Left ventricle myocardium inferior (tissue), 1 donor: ENCODE data around the gene HHIPL1. TPM values are rescaled to one million over a fixed set of nuclear protein-coding genes. Genes with fewer than 3 reads are reported as not detected.

Experiments used
- DNase-seq: peaks from one replicate; pipeline ENCODE4 v3.0.0-alpha.2; 2020
- H3K27ac ChIP-seq: fragments of 200-600 bp; replicated peaks from 2 replicates; pipeline ENCODE4 v1.8.0; 2021
- H3K27me3 ChIP-seq: fragments of 200-600 bp; 2 replicates; pipeline ENCODE4 v1.8.0; 2021; ENCODE audit warnings: low read depth
- H3K36me3 ChIP-seq: fragments of 200-600 bp; 2 replicates; pipeline ENCODE4 v1.8.0; 2021
- H3K4me1 ChIP-seq: fragments of 200-600 bp; 2 replicates; pipeline ENCODE4 v1.8.0; 2021
- H3K4me3 ChIP-seq: fragments of 200-600 bp; 2 replicates; pipeline ENCODE4 v1.8.0; 2021; ENCODE audit warnings: mild to moderate bottlenecking, moderate library complexity
- H3K9me3 ChIP-seq: fragments of 200-600 bp; replicated peaks from 2 replicates; pipeline ENCODE4 v1.8.0; 2021
- intact Hi-C: fragments of 100-400 bp; cut with micrococcal nuclease; formaldehyde crosslinking; loops from one replicate; pipeline ENCODE4 v1.11.0; 2022
- total RNA-seq: library from RNA; stranded (reverse); fragmentation: NEBNext Ultra II Directional; extraction: Animal tissue kit (Norgen Biotek cat#: 25700); gene quantifications from one replicate; pipeline ENCODE4 v1.2.1, GENCODE V29; 2021
- TF ChIP-seq, protein P1 (sequence below): fragments of 200-600 bp; IDR thresholded peaks from 2 replicates; pipeline ENCODE4 v1.8.0; 2021; ENCODE audit warnings: antibody characterized with exemption, mild to moderate bottlenecking, borderline replicate concordance
- donor health status: DM: no; HTN: yes; CAD: no; lungs with severe emphysema.

The HHIPL1 gene
- total RNA-seq, 1 donor from 2014 or later: 1.2 TPM

DNA sequence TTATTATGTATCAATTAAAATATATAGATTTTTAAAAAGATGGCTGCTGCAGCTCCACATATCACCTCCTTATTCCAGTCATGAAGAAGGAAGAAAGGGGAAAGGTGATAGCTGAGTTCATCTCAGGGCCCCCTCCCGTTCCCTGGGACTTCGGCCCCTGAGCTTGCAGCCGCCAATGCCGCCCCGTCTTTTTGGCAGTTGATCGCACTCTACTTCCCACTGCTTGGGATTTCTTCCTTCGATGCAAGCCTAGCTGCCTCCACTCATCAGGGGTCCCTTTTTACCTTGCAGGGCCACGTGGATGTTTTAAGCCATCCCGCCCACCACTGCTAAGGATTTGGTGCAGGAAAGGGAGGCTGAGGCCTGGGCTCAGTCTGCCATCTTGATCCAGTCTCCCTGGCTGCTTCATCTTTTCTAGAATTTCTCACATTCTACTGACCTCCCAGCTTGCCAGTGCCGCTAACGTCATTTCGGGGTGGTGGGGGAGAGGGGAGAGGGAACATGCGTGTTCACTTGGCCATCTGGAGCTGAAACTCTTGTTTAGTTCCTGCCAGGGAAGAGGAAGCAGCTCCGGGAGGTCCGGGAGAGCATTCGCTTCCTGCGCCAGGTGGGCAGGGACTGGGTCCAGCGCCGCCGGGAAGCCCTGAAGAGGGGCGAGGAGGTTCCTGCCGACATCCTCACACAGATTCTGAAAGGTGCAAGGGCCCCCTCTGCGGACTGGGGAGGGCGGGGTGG lies 70.5 kb downstream of the HHIPL1 start:
- Histone ChIP-seq H3K9me3 (peaks cover 13% of the 10 kb centered on the region), H3K27me3 (no peaks in the 10 kb centered on the region), H3K4me3 (no peak overlapping the region), H3K27ac (no peak overlapping the region), H3K36me3 (no peaks in the 10 kb centered on the region), H3K4me1 (no peaks in the 10 kb centered on the region)
- intact Hi-C loops: no loop called here
- DNase-seq: no peak
- TF ChIP-seq, protein P1, sequence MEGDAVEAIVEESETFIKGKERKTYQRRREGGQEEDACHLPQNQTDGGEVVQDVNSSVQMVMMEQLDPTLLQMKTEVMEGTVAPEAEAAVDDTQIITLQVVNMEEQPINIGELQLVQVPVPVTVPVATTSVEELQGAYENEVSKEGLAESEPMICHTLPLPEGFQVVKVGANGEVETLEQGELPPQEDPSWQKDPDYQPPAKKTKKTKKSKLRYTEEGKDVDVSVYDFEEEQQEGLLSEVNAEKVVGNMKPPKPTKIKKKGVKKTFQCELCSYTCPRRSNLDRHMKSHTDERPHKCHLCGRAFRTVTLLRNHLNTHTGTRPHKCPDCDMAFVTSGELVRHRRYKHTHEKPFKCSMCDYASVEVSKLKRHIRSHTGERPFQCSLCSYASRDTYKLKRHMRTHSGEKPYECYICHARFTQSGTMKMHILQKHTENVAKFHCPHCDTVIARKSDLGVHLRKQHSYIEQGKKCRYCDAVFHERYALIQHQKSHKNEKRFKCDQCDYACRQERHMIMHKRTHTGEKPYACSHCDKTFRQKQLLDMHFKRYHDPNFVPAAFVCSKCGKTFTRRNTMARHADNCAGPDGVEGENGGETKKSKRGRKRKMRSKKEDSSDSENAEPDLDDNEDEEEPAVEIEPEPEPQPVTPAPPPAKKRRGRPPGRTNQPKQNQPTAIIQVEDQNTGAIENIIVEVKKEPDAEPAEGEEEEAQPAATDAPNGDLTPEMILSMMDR: no peak

- H3K4me1 ChIP-seq: no peaks in the 10 kb centered on the region
- no peaks in the 10 kb centered on the region for H3K36me3 ChIP-seq
- TF ChIP-seq, protein P1: no peak
- H3K4me3 ChIP-seq: no peak overlapping the region
- H3K27ac ChIP-seq: no peak overlapping the region
- DNase-seq: no peak
- intact Hi-C loops: no loop called here
- H3K9me3 ChIP-seq: peaks cover 13% of the 10 kb centered on the region
- H3K27me3 ChIP-seq: no peaks in the 10 kb centered on the region
Observed at GRCh38 chr14:99716091-99716849, 71.3 kb downstream of the HHIPL1 start.

DNA sequence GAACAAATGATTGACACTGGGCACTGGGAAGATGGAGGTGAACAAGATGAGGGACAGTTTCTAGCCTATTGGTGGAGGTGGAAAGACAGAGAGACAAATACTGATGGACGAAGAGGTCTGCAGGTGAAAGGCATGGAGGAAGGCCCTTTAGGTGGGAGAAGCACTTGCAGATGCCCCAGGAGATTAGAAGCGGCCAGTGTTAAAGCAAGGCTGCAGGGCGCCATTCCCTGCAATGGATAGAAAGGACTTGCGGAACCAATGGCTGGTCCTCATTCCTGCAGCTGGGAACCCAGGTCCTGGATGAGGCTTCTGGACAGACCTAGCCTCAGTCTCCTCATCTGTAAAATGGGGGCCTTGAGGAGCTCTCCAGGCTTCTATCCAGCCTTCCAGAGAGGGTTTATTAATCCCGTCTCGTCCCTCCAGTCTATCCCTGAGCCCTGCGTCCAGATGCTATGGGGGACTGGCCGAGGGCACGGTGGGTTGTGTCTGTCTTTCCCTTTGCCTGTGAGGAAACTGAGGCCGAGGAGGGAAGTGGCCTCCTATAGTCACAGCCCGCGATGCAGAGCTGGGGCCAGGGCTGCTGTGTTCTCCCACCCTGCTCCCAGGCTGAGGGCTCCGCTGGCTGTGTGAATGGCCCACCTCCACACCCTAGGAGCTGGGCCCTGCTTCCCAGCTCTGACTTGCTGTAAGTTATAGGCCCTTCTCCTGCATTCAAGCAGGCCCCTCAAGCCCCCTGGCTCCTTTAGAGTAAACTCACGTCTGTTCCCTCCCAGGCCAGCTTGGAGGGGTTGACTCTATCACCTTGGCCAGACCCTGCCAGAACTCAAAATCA lies 72.1 kb downstream of the HHIPL1 start:
- no peak overlapping the region for H3K27ac ChIP-seq
- peaks cover 10% of the 10 kb centered on the region for H3K9me3 ChIP-seq
- H3K27me3 ChIP-seq: no peaks in the 10 kb centered on the region
- no peaks in the 10 kb centered on the region for H3K4me1 ChIP-seq
- H3K36me3 ChIP-seq: no peaks in the 10 kb centered on the region
- H3K4me3 ChIP-seq: no peak overlapping the region
- DNase-seq: no peak
- TF ChIP-seq, protein P1: no peak
- intact Hi-C loops: no loop called here

DNA sequence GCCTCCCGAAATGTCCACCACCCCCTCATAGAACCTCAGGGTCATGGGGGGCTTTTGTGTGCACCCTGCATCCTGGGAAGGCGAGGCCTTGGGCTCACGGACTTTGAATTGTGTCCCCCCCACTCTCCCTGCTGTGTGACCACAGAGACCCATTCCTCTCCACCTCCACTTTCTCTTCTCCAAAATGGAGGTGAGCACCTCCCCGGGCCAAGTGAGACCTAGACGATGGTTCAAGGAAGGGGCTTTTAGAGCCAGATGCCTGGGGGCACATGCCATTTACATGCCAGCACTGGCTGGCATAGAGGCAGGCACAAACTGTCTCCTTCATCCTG lies 72.7 kb downstream of the HHIPL1 start:
- no peak overlapping the region for H3K27ac ChIP-seq
- peaks cover 4% of the 10 kb centered on the region for H3K9me3 ChIP-seq
- no peaks in the 10 kb centered on the region for H3K36me3 ChIP-seq
- H3K4me1 ChIP-seq: no peaks in the 10 kb centered on the region
- H3K27me3 ChIP-seq: no peaks in the 10 kb centered on the region
- intact Hi-C loops: no loop called here
- TF ChIP-seq, protein P1: no peak
- no peak overlapping the region for H3K4me3 ChIP-seq
- no peak for DNase-seq

DNA sequence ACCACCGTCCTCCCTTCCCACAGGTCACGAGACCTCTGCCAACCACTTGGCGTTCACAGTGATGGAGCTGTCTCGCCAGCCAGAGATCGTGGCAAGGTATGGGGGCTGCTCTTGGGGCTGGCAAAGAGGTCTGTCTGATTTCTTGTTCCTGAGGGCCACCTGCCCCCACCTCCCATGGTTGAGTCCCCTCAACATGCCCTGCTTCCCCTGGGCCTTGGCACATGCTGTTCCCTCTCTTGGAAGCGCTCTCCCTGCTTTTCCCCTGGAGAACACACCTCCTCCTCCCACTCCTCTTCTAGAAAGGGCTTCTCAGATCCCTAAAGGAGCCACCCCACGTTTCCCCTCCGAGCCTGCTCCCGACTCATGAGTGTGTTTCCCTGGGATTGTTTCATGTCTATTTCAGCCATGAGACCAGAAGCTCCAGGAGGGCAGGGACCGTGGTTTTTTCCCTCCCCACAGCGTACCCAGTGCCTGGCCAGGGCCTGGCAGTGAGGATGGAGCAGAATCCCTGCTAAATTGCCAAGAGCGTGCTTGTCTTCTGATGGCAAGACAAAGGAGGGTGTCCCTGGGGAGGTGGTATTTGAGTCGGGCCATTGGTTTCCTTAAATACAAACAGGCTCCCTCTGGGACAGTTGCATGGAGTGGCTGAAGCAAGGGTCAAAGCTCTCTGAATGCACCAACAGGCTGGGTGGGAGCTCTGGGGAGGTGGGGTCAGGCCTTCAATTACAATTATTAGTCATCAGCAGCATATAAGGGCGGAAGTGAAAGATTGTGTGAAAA lies 73.3 kb downstream of the HHIPL1 start:
- TF ChIP-seq, protein P1: no peak
- intact Hi-C loops: no loop called here

More for the DNA sequence above, 73.3 kb downstream of the HHIPL1 start:
- H3K27me3 ChIP-seq: no peaks in the 10 kb centered on the region
- H3K9me3 ChIP-seq: no peaks in the 10 kb centered on the region
- no peak overlapping the region for H3K4me3 ChIP-seq
- H3K27ac ChIP-seq: no peak overlapping the region
- no peak for DNase-seq
- no peaks in the 10 kb centered on the region for H3K36me3 ChIP-seq
- no peaks in the 10 kb centered on the region for H3K4me1 ChIP-seq
